Non-pigmented ciliary epithelial cell (primary cell): Measurements from ENCODE around the gene RAE1.
"Not testable (repeated sequence)": the region's sequence is repeated elsewhere in the genome, so short reads cannot be mapped to it uniquely, and the experiment has no call there.

ENCODE experiments used
- DNase-seq: peaks from one replicate; pipeline ENCODE4 v3.0.0-alpha.2; 2010; ENCODE audit warnings: low read depth

The RAE1 gene

GRCh38 chr20:57326667-57327455, 24.2 kb upstream of the RAE1 start:
- DNase-seq: no peak

DNA sequence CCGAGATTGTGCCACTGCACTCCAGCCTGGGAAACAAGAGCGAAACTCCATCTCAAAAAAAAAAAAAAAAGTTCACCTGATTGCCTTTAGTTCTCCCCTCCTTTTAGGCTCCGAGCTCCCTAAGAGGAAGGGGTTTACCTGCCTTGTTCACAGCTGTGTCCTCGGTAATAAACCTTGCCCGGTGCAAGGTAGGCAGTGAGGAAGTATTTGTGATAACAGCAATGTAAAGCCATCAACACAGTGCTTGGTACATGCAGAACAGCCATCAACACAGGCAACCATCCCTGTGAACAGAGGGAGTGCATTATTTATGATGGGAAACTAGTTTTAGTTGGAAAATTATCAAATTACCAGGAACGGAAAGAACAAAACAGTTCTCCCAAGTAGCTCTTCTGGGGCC, 23.2 kb upstream of the RAE1 start:
- DNase-seq: no peak

GRCh38 chr20:57329608-57330221, 21.3 kb upstream of the RAE1 start, which contains the start of gene SPO11:
TSS of gene SPO11 (plus strand) at chr20:57329803. CDS start at chr20:57329868, 65 bp downstream.
- DNase-seq: no peak

- no peak for DNase-seq
Observed at GRCh38 chr20:57330998-57331397, 20.1 kb upstream of the RAE1 start.

GRCh38 chr20:57332105-57333089, 18.7 kb upstream of the RAE1 start:
- no peak for DNase-seq

GRCh38 chr20:57335392-57335791, 15.7 kb upstream of the RAE1 start:
- no peak for DNase-seq

GRCh38 chr20:57341663-57342062, 9.4 kb upstream of the RAE1 start:
- no peak for DNase-seq

GRCh38 chr20:57342829-57343228, 8.2 kb upstream of the RAE1 start:
- no peak for DNase-seq

DNA sequence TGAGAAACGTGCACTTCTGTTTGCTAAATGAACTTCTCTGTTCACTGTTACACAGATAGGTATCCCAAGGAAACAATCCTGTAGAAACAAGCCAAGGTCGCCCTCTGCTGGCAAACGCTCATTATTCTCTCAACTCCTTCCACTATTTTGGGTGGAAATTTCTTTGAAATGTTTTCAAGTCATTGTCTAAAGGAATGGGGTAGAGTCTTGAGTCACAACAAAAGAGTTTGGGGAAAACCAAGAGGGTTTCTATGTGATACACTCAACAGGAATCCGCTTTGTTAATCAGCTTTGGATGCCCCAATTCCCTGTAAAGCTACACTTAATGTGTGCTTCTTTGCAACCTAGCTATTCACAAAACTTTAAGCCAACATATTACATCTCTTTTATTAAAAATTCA, 4.6 kb upstream of the RAE1 start:
- peak; percentile 30 for DNase-seq

GRCh38 chr20:57347393-57347792, 3.7 kb upstream of the RAE1 start:
- no peak for DNase-seq

DNA sequence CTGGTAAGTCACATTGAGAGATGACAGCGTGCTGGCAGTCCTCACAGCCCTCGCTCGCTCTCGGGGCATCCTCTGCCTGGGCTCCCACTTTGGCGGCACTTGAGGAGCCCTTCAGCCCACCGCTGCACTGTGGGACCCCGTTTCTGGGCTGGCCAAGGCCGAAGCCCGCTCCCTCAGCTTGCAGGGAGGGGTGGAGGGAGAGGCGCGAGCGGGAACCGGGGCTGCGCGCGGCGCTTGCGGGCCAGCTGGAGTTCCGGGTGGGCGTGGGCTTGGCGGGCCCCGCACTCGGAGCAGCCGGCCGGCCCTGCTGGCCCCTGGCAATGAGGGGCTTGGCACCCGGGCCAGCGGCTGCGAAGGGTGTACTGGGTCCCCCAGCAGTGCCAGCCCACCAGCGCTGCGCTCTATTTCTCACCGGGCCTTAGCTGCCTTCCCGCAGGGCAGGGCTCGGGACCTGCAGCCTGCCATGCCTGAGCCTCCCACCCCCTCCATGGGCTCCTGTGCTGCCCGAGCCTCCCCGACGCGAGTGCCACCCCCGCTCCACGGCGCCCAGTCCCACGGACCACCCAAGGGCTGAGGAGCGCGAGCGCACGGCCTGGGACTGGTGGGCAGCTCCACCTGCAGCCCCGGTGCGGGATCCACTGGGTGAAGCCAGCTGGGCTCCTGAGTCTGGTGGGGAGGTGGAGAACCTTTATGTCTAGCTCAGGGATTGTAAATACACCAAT, 2.7 kb upstream of the RAE1 start:
- not testable (repeated sequence) for DNase-seq

DNA sequence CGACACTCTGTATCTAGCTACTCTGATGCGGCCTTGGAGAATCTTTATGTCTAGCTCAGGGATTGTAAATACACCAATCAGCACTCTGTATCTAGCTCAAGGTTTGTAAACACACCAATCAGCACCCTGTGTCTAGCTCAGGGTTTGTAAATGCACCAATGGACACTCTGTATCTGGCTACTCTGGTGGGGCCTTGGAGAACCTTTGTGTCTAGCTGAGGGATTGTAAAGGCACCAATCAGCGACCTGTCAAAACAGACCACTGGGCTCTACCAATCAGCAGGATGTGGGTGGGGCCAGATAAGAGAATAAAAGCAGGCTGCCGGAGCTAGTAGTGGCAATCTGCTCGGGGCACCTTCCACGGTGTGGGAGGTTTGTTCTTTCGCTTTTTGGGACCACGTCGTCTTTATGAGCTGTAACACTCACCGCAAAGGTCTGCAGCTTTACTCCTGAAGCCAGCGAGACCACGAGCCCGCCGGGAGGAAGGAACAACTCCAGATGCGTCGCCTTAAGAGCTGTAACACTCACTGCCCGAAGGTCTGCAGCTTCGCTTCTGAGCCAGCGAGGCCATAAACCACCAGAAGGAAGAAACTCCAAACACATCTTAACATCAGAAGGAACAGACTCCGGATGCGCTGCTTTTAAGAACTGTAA, 2.0 kb upstream of the RAE1 start:
- not testable (repeated sequence) for DNase-seq

DNA sequence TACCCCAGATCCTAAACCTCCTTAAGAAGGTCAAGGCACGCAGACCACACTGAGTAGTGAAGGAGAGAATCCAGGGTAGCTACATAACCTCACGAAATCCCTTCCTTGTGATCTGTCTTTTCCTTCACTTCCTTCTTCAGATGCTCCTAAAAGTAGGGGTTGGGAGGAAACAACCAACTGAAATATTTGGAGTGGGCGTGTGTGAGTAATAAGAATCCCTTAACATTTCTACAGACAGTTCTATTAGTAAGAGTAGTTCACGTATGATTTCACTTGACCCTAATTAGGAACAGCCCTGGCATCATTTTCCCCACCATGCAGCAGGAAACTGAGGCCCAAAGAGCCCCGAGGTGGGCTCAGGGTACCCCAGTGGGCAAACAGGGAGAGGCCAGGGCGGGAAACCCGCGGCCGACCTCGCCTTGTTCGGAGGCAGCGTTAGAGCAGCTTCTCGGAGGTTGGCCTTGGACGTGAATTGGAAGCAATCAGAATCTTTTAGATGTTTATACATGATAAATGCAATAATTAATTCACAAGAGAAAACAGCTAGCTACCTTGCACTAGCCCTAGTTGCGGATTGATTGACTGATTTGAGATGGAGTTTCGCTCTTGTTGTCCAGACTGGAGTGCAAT, 859 bp upstream of the RAE1 start:
- no peak for DNase-seq

DNA sequence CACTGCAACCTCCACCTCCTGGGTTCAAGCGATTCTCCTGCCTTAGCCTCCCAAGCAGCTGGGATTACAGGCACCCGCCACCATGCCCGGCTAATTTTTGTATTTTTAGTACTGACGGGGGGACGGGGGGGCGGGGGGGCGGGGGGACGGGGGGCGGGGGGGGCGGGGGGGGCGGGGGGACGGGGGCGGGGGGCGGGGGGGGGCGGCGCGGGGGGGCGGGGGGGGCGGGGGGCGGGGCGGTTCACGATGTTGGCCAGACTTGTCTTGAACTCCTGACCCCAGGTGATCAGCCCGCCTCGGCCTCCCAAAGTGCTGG, 371 bp upstream of the RAE1 start:
- DNase-seq: not testable (repeated sequence)

DNA sequence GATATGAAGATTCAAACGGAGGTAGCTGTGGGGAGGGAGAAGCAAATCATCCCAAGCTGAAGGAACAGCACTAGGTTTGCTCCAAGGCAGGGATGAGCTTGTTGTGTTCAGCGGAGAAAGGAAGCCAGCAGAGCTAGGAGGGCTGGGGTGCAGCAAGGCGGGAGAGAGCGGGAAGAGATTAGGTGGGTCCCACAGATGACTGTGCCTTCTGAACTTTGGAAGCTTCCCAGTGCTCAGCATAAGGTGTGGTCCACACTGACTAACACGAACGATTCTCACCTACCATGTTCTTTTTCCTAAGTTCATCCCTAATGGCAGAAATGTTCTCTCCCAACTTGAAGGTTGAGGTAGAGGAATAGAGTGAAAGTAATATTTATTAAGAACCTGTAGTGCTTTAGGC, 1.2 kb downstream of the RAE1 start:
- DNase-seq: no peak

- no peak for DNase-seq
Observed at GRCh38 chr20:57353351-57353750, 2.3 kb downstream of the RAE1 start.

DNA sequence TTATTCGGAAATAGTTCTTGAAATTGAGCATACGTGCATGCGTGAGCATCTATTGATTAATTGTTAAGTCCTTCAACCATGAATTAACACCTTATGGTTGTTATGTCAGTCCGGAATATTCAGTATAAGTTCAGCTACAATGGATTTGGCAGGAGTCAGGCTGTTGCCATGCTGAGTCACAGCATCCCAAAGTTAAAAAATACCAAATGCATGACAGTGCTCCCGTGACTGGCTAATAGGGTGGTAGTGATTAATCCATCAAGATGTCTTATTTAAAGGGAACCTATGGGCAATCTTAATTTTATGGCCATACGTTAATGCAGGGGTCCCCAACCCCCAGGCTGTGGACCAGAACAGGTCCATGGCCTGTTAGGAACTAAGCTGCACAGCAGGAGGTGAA, 10.5 kb downstream of the RAE1 start:
- peak; percentile 41 for DNase-seq

- DNase-seq: no peak
Observed at GRCh38 chr20:57364451-57364850, 13.4 kb downstream of the RAE1 start.

- no peak for DNase-seq
Observed at GRCh38 chr20:57369596-57369995, 18.5 kb downstream of the RAE1 start.

DNA sequence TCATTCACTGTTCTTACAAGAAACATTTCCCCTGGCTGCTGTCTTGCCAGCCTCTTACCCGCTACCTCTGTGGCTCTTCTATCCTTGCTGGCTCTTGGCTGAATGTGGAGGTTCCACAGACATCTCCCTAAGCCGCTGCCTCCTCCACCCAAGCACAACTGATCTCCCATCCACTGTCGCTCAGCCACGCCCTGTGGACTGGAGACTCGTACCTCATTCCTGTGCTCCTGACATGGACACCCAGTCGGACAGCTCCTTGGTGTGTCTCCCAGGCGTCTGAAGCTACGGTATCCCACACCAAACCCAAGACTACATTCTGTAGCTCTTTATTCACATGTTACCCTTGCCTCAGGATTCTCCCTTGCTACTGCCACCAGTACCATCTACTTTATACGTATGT, 19.3 kb downstream of the RAE1 start:
- DNase-seq: no peak

- no peak for DNase-seq
Observed at GRCh38 chr20:57371363-57371762, 20.3 kb downstream of the RAE1 start.
